ENCODE data around the gene EGFL7. TPM values are rescaled to one million over a fixed set of nuclear protein-coding genes. Genes with fewer than 3 reads are reported as not detected.

EGFL7 gene
- total and polyA plus RNA-seq, 2 of the 13 experiments (the other 11 are each of a cell fraction or from before 2014, with no cell fraction given) = 0.20 to 5.1 TPM

DNA sequence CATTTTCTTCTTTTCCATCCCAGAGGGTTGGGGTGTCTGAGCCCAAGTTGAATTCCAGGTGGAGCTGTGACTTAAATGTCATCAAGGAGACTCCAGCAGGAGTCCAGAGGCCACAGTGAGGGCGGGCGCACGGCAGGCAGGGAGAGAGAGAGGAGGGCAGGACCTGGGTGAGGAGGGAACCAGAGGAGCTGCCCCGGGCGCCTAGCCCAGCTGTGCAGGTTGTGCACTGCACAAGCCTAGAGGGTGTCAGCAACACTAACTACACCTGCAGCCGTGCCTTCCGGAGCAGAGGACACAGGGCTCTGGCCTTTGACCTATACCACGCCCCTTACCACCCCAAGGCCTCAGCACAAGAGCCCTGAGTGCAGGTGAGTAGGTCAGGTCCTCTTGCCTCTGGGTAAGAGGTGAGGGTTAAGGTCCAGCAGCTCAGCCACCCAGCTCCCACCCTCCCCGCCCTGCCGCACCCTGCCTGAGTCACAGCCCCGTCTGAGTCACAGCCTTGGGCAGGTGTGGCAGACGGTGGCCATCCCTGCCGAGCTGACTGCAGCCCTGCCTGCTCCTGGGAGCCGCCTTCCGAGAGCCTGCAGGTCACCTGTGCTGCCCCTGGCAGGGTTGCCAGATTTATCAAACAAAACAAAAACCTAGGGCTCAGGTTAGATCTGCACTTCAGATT lies 30.9 kb downstream of the EGFL7 start (continued):
- TF ChIP-seq ZSCAN9 (CRISPR knock-in tag; IDR thresholded peaks at IDR 0.05; ENCODE audit: borderline replicate concordance) (no peak), ZNF383 (CRISPR knock-in tag; IDR thresholded peaks at IDR 0.05; ENCODE audit: borderline replicate concordance) (no peak), ZNF644 (CRISPR knock-in tag; IDR thresholded peaks at IDR 0.05; ENCODE audit: low read depth) (no peak), PLRG1 (conservative IDR thresholded peaks at IDR 0.05) (no peak), TRIM24 (CRISPR knock-in tag; IDR thresholded peaks at IDR 0.05) (peak; percentile 85), ASH2L (IDR thresholded peaks at IDR 0.05; ENCODE audit: insufficient read length, low read depth, low read length) (no peak), GLI4 (CRISPR knock-in tag; IDR thresholded peaks at IDR 0.05; ENCODE audit: borderline replicate concordance) (no peak), ZNF446 (CRISPR knock-in tag; IDR thresholded peaks at IDR 0.05) (no peak), ZNF431 (CRISPR knock-in tag; IDR thresholded peaks at IDR 0.05; ENCODE audit: borderline replicate concordance, low read depth) (no peak), ZNF629 (CRISPR knock-in tag; conservative IDR thresholded peaks at IDR 0.05) (peak; percentile 54; the same call in 1 of the 2 replicates), MAZ (IDR thresholded peaks at IDR 0.05; ENCODE audit: borderline replicate concordance, low read depth, low read length) (no peak), MAZ (CRISPR knock-in tag; IDR thresholded peaks at IDR 0.05; ENCODE audit: low read depth) (peak; percentile 22; the same call in 1 of the 2 replicates), ZNF337 (CRISPR knock-in tag; IDR thresholded peaks at IDR 0.05; ENCODE audit: borderline replicate concordance, low read depth) (peak; percentile 90), ZNF607 (CRISPR knock-in tag; IDR thresholded peaks at IDR 0.05; ENCODE audit: borderline replicate concordance) (peak; percentile 48; the same call in 1 of the 2 replicates), NBN (conservative IDR thresholded peaks at IDR 0.05) (no peak)
- TF ChIP-seq, protein P1, sequence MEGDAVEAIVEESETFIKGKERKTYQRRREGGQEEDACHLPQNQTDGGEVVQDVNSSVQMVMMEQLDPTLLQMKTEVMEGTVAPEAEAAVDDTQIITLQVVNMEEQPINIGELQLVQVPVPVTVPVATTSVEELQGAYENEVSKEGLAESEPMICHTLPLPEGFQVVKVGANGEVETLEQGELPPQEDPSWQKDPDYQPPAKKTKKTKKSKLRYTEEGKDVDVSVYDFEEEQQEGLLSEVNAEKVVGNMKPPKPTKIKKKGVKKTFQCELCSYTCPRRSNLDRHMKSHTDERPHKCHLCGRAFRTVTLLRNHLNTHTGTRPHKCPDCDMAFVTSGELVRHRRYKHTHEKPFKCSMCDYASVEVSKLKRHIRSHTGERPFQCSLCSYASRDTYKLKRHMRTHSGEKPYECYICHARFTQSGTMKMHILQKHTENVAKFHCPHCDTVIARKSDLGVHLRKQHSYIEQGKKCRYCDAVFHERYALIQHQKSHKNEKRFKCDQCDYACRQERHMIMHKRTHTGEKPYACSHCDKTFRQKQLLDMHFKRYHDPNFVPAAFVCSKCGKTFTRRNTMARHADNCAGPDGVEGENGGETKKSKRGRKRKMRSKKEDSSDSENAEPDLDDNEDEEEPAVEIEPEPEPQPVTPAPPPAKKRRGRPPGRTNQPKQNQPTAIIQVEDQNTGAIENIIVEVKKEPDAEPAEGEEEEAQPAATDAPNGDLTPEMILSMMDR (CRISPR knock-in tag; IDR thresholded peaks at IDR 0.05) = no peak
- TF ChIP-seq, protein P2, sequence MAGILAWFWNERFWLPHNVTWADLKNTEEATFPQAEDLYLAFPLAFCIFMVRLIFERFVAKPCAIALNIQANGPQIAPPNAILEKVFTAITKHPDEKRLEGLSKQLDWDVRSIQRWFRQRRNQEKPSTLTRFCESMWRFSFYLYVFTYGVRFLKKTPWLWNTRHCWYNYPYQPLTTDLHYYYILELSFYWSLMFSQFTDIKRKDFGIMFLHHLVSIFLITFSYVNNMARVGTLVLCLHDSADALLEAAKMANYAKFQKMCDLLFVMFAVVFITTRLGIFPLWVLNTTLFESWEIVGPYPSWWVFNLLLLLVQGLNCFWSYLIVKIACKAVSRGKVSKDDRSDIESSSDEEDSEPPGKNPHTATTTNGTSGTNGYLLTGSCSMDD (CRISPR knock-in tag; IDR thresholded peaks at IDR 0.05) = no peak
- TF ChIP-seq, protein P3, sequence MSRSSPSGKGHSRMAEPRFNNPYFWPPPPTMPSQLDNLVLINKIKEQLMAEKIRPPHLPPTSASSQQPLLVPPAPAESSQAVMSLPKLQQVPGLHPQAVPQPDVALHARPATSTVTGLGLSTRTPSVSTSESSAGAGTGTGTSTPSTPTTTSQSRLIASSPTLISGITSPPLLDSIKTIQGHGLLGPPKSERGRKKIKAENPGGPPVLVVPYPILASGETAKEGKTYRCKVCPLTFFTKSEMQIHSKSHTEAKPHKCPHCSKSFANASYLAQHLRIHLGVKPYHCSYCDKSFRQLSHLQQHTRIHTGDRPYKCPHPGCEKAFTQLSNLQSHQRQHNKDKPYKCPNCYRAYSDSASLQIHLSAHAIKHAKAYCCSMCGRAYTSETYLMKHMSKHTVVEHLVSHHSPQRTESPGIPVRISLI (CRISPR knock-in tag; IDR thresholded peaks at IDR 0.05; ENCODE audit: borderline replicate concordance) = peak; percentile 20; the same call in 1 of the 2 replicates
- TF ChIP-seq, protein P4, sequence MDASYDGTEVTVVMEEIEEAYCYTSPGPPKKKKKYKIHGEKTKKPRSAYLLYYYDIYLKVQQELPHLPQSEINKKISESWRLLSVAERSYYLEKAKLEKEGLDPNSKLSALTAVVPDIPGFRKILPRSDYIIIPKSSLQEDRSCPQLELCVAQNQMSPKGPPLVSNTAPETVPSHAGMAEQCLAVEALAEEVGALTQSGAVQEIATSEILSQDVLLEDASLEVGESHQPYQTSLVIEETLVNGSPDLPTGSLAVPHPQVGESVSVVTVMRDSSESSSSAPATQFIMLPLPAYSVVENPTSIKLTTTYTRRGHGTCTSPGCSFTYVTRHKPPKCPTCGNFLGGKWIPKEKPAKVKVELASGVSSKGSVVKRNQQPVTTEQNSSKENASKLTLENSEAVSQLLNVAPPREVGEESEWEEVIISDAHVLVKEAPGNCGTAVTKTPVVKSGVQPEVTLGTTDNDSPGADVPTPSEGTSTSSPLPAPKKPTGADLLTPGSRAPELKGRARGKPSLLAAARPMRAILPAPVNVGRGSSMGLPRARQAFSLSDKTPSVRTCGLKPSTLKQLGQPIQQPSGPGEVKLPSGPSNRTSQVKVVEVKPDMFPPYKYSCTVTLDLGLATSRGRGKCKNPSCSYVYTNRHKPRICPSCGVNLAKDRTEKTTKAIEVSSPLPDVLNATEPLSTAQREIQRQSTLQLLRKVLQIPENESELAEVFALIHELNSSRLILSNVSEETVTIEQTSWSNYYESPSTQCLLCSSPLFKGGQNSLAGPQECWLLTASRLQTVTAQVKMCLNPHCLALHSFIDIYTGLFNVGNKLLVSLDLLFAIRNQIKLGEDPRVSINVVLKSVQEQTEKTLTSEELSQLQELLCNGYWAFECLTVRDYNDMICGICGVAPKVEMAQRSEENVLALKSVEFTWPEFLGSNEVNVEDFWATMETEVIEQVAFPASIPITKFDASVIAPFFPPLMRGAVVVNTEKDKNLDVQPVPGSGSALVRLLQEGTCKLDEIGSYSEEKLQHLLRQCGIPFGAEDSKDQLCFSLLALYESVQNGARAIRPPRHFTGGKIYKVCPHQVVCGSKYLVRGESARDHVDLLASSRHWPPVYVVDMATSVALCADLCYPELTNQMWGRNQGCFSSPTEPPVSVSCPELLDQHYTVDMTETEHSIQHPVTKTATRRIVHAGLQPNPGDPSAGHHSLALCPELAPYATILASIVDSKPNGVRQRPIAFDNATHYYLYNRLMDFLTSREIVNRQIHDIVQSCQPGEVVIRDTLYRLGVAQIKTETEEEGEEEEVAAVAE (CRISPR knock-in tag; IDR thresholded peaks at IDR 0.05; ENCODE audit: borderline replicate concordance) = no peak
- TF ChIP-seq, protein P5, sequence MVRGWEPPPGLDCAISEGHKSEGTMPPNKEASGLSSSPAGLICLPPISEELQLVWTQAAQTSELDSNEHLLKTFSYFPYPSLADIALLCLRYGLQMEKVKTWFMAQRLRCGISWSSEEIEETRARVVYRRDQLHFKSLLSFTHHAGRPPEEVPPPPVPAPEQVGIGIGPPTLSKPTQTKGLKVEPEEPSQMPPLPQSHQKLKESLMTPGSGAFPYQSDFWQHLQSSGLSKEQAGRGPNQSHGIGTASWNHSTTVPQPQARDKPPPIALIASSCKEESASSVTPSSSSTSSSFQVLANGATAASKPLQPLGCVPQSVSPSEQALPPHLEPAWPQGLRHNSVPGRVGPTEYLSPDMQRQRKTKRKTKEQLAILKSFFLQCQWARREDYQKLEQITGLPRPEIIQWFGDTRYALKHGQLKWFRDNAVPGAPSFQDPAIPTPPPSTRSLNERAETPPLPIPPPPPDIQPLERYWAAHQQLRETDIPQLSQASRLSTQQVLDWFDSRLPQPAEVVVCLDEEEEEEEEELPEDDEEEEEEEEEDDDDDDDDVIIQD (CRISPR knock-in tag; IDR thresholded peaks at IDR 0.05; ENCODE audit: low read depth) = no peak; the same call in 1 of the 2 replicates

All from HepG2 (cell line).